HL-60 (cell line): ENCODE measurements around the gene DSE.

Experiments used
- DNase-seq, 2 experiments: peaks; one replicate each; pipeline ENCODE4 v3.0.0-alpha.2; 2010 to 2020; ENCODE audit warnings: low read depth in 1 of 2, low spot score in 1 of 2
- H3K27ac ChIP-seq: fragments of 250-450 bp; sonication (Bioruptor Pico); replicated peaks from 2 replicates; pipeline ENCODE4 v1.5.1; 2020; ENCODE audit warnings: mild to moderate bottlenecking, moderate library complexity
- H3K27me3 ChIP-seq: fragments of 250-450 bp; sonication (Bioruptor Pico); 2 replicates; pipeline ENCODE4 v1.5.1; 2021; ENCODE audit warnings: mild to moderate bottlenecking, moderate library complexity; ENCODE audit not compliant: insufficient read depth, poor library complexity, severe bottlenecking
- H3K4me3 ChIP-seq: replicated peaks from 2 replicates; pipeline ENCODE4 v1.5.1; 2011; ENCODE audit warnings: mild to moderate bottlenecking, control low read depth, low read length; ENCODE audit not compliant: insufficient read depth
- GABPA ChIP-seq: IDR thresholded peaks from 2 replicates; pipeline ENCODE4 v1.6.1; 2012; ENCODE audit warnings: low read depth
- POLR2AphosphoS5 ChIP-seq: IDR thresholded peaks from 2 replicates; pipeline ENCODE4 v1.6.1; 2012; ENCODE audit warnings: low read depth
- REST ChIP-seq: IDR thresholded peaks from 2 replicates; pipeline ENCODE4 v1.6.1; 2012; ENCODE audit warnings: low read depth; ENCODE audit not compliant: insufficient replicate concordance
- SPI1 ChIP-seq: IDR thresholded peaks from 2 replicates; pipeline ENCODE4 v1.6.1; 2012; ENCODE audit warnings: low read depth, mild to moderate bottlenecking, borderline replicate concordance
- TF ChIP-seq, protein P1 (sequence below): IDR thresholded peaks from one replicate; pipeline ENCODE4 v1.5.1; 2011; ENCODE audit warnings: low read length, control low read depth, inconsistent platforms; ENCODE audit not compliant: insufficient read depth

The DSE gene

DNA sequence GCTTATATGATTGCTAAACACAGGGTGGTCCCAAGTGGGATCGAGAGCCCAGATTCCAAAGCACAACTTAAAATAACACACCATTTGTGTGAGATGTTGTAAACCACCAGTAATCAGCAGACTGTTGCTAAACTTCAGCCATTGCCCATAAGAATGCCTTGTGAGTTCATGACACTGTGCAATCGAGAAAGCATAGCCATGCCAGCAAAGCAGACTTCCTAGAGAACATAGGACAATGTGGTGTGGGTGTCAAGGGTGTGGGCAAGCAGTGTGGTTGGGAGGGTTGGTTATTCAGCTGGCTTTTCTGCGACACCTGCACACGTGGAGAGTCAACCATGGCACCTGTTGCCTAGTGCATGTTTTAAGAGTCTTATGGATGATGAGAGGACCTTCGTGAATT lies 74.4 kb downstream of the DSE start:
- no peak for DNase-seq
- H3K4me3 ChIP-seq: no peak overlapping the region
- no peaks in the 10 kb centered on the region for H3K27me3 ChIP-seq
- no peak overlapping the region for H3K27ac ChIP-seq
- TF ChIP-seq GABPA (no peak), SPI1 (no peak), REST (no peak), POLR2AphosphoS5 (no peak)
- TF ChIP-seq, protein P1, sequence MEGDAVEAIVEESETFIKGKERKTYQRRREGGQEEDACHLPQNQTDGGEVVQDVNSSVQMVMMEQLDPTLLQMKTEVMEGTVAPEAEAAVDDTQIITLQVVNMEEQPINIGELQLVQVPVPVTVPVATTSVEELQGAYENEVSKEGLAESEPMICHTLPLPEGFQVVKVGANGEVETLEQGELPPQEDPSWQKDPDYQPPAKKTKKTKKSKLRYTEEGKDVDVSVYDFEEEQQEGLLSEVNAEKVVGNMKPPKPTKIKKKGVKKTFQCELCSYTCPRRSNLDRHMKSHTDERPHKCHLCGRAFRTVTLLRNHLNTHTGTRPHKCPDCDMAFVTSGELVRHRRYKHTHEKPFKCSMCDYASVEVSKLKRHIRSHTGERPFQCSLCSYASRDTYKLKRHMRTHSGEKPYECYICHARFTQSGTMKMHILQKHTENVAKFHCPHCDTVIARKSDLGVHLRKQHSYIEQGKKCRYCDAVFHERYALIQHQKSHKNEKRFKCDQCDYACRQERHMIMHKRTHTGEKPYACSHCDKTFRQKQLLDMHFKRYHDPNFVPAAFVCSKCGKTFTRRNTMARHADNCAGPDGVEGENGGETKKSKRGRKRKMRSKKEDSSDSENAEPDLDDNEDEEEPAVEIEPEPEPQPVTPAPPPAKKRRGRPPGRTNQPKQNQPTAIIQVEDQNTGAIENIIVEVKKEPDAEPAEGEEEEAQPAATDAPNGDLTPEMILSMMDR: no peak

- DNase-seq: peak in 1 of 2 experiments; percentile 35
- H3K27ac ChIP-seq: no peak overlapping the region
- H3K4me3 ChIP-seq: no peak overlapping the region
- TF ChIP-seq SPI1 (peak; percentile 95), REST (no peak)
- H3K27me3 ChIP-seq: no peaks in the 10 kb centered on the region
Measured at GRCh38 chr6:116446399-116446798, 75.7 kb downstream of the DSE start.

DNA sequence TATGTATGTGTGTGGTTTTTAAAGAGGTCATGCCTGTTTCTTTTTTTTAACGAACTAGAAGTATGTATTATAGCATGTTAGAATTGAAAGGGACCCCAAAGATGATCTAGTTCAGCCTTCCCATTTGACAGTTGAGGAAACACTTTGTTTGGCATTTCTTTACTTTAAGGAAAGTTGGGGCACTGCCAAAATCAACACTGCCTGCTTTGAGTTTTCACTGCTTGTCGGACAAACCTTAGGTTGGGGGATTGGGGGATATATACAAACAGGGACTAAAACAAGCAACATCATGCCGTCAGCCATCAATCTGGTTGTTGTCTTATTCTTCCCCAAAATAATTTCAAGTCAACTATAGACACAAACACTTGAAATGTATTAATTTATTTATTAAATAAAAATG lies 76.3 kb downstream of the DSE start:
- no peaks in the 10 kb centered on the region for H3K27me3 ChIP-seq
- DNase-seq: no peak
- no peak overlapping the region for H3K27ac ChIP-seq
- TF ChIP-seq GABPA (no peak), SPI1 (no peak), REST (no peak), POLR2AphosphoS5 (no peak)
- TF ChIP-seq, protein P1: no peak
- no peak overlapping the region for H3K4me3 ChIP-seq

GRCh38 chr6:116447496-116448011 lies 76.8 kb downstream of the DSE start:
- H3K4me3 ChIP-seq: no peak overlapping the region
- H3K27ac ChIP-seq: no peak overlapping the region; the same call in 1 of the 2 replicates
- peak; percentile 78 to 94 for DNase-seq
- TF ChIP-seq SPI1 (no peak), POLR2AphosphoS5 (peak; percentile 39; the same call in 1 of the 2 replicates), GABPA (no peak), REST (no peak)
- TF ChIP-seq, protein P1: no peak
- no peaks in the 10 kb centered on the region for H3K27me3 ChIP-seq
